ENCODE data around the gene KIRREL3. TPM values are rescaled to one million over a fixed set of nuclear protein-coding genes. Genes with fewer than 3 reads are reported as not detected.

Gene KIRREL3
- total and polyA plus RNA-seq, 9 of the 15 experiments (the other 6 are each of a cell fraction or from before 2014, with no cell fraction given): 0.04 to 0.10 TPM; not detected in 7

- POLR2A ChIA-PET: interaction anchor here (0.6 kb wide), 1 partner anchor 66 kb away, joined by 3 read pairs; no protein-coding TSS in a partner anchor
- WGBS (ENCODE audit: insufficient coverage, low coverage, missing lambda C conversion rate): 0% methylated on average over 2 of the region's 2 CpGs
Measured at GRCh38 chr11:126701520-126701897, 299.1 kb downstream of the KIRREL3 start.

DNA sequence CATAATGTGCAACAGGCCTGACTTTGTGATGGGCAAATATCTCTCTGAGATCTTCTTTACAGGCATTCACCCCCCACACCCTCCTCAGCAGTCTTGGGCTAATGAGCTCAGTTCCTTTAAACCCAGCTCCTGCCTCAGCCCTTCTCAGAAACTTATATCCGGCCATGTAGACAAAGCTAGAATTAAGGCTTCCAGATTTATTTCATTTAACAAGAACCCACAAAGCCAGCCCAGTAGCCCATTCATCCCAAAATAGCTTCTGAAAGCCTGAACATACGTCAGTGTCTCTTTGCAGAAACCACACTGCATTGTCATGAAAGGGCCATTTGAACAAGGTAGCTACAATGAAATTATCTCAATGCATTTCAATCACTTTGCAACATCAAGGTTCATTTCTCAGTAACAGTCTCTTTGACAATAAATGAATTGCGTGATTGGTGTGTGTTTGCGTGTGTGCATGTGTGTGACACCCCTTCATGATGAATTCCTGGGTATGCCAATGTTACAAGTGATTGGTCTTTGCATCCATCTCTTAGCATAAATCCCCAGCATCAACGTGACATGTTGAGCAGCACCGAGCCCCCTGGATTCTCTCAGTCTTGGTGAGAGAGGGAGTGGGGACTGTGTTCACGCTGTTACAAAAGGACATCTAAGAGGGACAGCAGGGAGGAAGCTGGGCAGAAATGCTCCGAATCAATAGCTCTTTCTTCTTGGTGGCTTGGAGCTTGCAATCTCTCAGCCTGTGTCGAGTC lies 299.6 kb downstream of the KIRREL3 start:
- Histone ChIP-seq H3K27me3 (ENCODE audit: control insufficient read depth in 2 of 2, insufficient read depth in 2 of 2, low read length in 2 of 2) (peaks cover 0 to 23% of the 10 kb centered on the region in 2 experiments; a peak in 3 of 5 replicates), H3K79me2 (ENCODE audit: control insufficient read depth, insufficient read depth, low read length) (no peaks in the 10 kb centered on the region), H3K4me3 (no peak overlapping the region), H3K4me2 (ENCODE audit: insufficient read depth, low read length) (no peak overlapping the region), H3K9me3 (replicated peaks; ENCODE audit: control insufficient read depth, insufficient read depth, low read depth, low read length) (no peaks in the 10 kb centered on the region), H3K27ac (ENCODE audit: extremely low read depth, low read depth, low read length) (no peak overlapping the region), H3K4me1 (replicated peaks in 1 of 2; ENCODE audit: control insufficient read depth in 2 of 2, insufficient read depth in 2 of 2, low read length in 2 of 2) (no peaks in the 10 kb centered on the region), H3K36me3 (ENCODE audit: control insufficient read depth, insufficient read depth, low read length) (no peaks in the 10 kb centered on the region), H3K9me1 (ENCODE audit: control insufficient read depth, insufficient read depth, low read length) (no peaks in the 10 kb centered on the region), H4K20me1 (replicated peaks; ENCODE audit: control insufficient read depth, insufficient read depth, low read length) (0 out of 2 replicates have a peak, but pooled peaks cover 4% of the 10 kb centered on the region), H3K9ac (ENCODE audit: insufficient read depth in 1 of 2, low read depth in 2 of 2, low read length in 2 of 2) (no peak overlapping the region), H2AFZ (ENCODE audit: low read depth, low read length) (no peak overlapping the region)
- in situ Hi-C loops (cut with MboI): loop anchor here (25.0 kb wide), 1 partner anchor 286 kb away; no protein-coding TSS in a partner anchor
- intact Hi-C loops (cut with micrococcal nuclease): no loop called here
- TF ChIP-seq THAP12 (CRISPR knock-in tag; IDR thresholded peaks at IDR 0.05): no peak
- TF ChIP-seq ELK3 (CRISPR knock-in tag; IDR thresholded peaks at IDR 0.05): no peak
- TF ChIP-seq SIRT6 (IDR thresholded peaks at IDR 0.05; ENCODE audit: low read depth, low read length): no peak
- no peak for TF ChIP-seq PTBP1 (IDR thresholded peaks at IDR 0.05; ENCODE audit: low read depth, low read length)
- CTCF ChIA-PET (ENCODE audit: low intra/inter-chr PET ratio): no interaction called here
- ATAC-seq: no peak
- POLR2A ChIA-PET: interaction anchor here (0.6 kb wide), 1 partner anchor 66 kb away, joined by 3 read pairs; no protein-coding TSS in a partner anchor
- BruUV-seq (replicated peaks): no TSS peak
- FAIRE-seq: no peak
- WGBS (ENCODE audit: insufficient coverage, low coverage, missing lambda C conversion rate): 1% methylated on average over 9 of the region's 9 CpGs
- no peak for DNase-seq (ENCODE audit: extremely low read depth in 1 of 4, low spot score in 3 of 4)

More at GRCh38 chr11:126701520-126701897, 299.1 kb downstream of the KIRREL3 start:
- H3K4me3 ChIP-seq: no peak overlapping the region
- CTCF ChIA-PET (ENCODE audit: low intra/inter-chr PET ratio): no interaction called here
- no TSS peak for BruUV-seq (replicated peaks)
- no peak for ATAC-seq
- 0 out of 2 replicates have a peak, but pooled peaks cover 4% of the 10 kb centered on the region for H4K20me1 ChIP-seq (replicated peaks; ENCODE audit: control insufficient read depth, insufficient read depth, low read length)
- TF ChIP-seq MEIS2 (IDR thresholded peaks at IDR 0.05; ENCODE audit: partially characterized antibody) (no peak), NBN (IDR thresholded peaks at IDR 0.05; ENCODE audit: low read depth) (no peak), CCNT2 (IDR thresholded peaks at IDR 0.05; ENCODE audit: borderline replicate concordance, extremely low read depth, insufficient read length, low read depth, low read length) (no peak)
- H3K9me1 ChIP-seq (ENCODE audit: control insufficient read depth, insufficient read depth, low read length): no peaks in the 10 kb centered on the region
- no peaks in the 10 kb centered on the region for H3K36me3 ChIP-seq (ENCODE audit: control insufficient read depth, insufficient read depth, low read length)
- intact Hi-C loops (cut with micrococcal nuclease): no loop called here
- no peak overlapping the region for H3K9ac ChIP-seq (ENCODE audit: insufficient read depth in 1 of 2, low read depth in 2 of 2, low read length in 2 of 2)
- no peak overlapping the region for H2AFZ ChIP-seq (ENCODE audit: low read depth, low read length)
- H3K79me2 ChIP-seq (ENCODE audit: control insufficient read depth, insufficient read depth, low read length): no peaks in the 10 kb centered on the region
- no peak for FAIRE-seq
- H3K4me1 ChIP-seq (replicated peaks in 1 of 2; ENCODE audit: control insufficient read depth in 2 of 2, insufficient read depth in 2 of 2, low read length in 2 of 2): no peaks in the 10 kb centered on the region
- H3K4me2 ChIP-seq (ENCODE audit: insufficient read depth, low read length): no peak overlapping the region
- peaks cover 0 to 17% of the 10 kb centered on the region in 2 experiments; a peak in 3 of 5 replicates for H3K27me3 ChIP-seq (ENCODE audit: control insufficient read depth in 2 of 2, insufficient read depth in 2 of 2, low read length in 2 of 2)
- in situ Hi-C loops (cut with MboI): loop anchor here (25.0 kb wide), 1 partner anchor 286 kb away; no protein-coding TSS in a partner anchor
- no peaks in the 10 kb centered on the region for H3K9me3 ChIP-seq (replicated peaks; ENCODE audit: control insufficient read depth, insufficient read depth, low read depth, low read length)
- H3K27ac ChIP-seq (ENCODE audit: extremely low read depth, low read depth, low read length): no peak overlapping the region
- DNase-seq (ENCODE audit: extremely low read depth in 1 of 4, low spot score in 3 of 4): no peak

Data from K562 (cell line).